Pancreas (tissue), 10 donors: Measurements from ENCODE around the gene RACGAP1. TPM values are rescaled to one million over a fixed set of nuclear protein-coding genes. Genes with fewer than 3 reads are reported as not detected.

Experiments
- ATAC-seq, 4 donors: fragments of 200-7000 bp; cut with Tn5 transposase; one replicate each; pipeline versions ENCODE4 v1.8.0 to v1.9.1; 2020; ENCODE audit warnings: mild to moderate bottlenecking in 4 of 4, moderate library complexity in 4 of 4
- DNase-seq, 6 donors: peaks; one replicate each; pipeline ENCODE4 v3.0.0-alpha.2; 2020
- FAIRE-seq: peaks from 2 replicates; lab custom pipeline; 2012; peaks lifted over from hg19 to GRCh38; lab: Jason Lieb, UNC
- H3K27ac ChIP-seq, 4 donors: fragments of 200-600 bp; sonication (generic); 1 replicate in 3 of 4; 2 replicates in 1 of 4; pipeline versions ENCODE4 v1.5.0 to v1.8.0; 2020
- H3K27me3 ChIP-seq, 4 donors: fragments of 200-600 bp; one replicate each; pipeline ENCODE4 v1.8.0; 2021
- H3K36me3 ChIP-seq, 3 donors: fragments of 200-600 bp; sonication (generic) in 1 of 3; one replicate each; pipeline versions ENCODE4 v1.5.0 to v1.8.0; 2020 to 2021
- H3K4me1 ChIP-seq, 3 donors: fragments of 200-600 bp; one replicate each; pipeline ENCODE4 v1.8.0; 2021
- H3K4me3 ChIP-seq, 4 donors: fragments of 200-600 bp; sonication (generic) in 2 of 4; one replicate each; pipeline versions ENCODE4 v1.5.0 to v1.8.0; 2020 to 2021
- H3K9me3 ChIP-seq, 4 donors: fragments of 200-600 bp; one replicate each; pipeline ENCODE4 v1.8.0; 2021
- WGBS, 2 donors: extraction: QIAGEN DNeasy Blood & Tissue Kit; methylation state at CpG; one replicate each; pipeline ENCODE4 v1.1.7; 2013; 5-methylcytosine and 5-hydroxymethylcytosine counted together
- intact Hi-C, 3 donors: fragments of 100-400 bp; cut with DNase I; formaldehyde crosslinking; loops; one replicate each; pipeline versions ENCODE4 v1.11.1 to v1.14.2; 2022
- polyA plus RNA-seq, 2 donors: library from polyadenylated mRNA; stranded (reverse); fragments of 200-250 nt; gene quantifications; one replicate each; pipeline ENCODE4 v1.2.3, GENCODE V29; 2013
- total RNA-seq, 6 donors: library from RNA; stranded (reverse); fragmentation: NEBNext Ultra II Directional in 4 of 6; extraction: Animal tissue kit (Norgen Biotek cat#: 25700) in 4 of 6; gene quantifications; one replicate each; pipeline versions ENCODE4 v1.2.1 to v1.2.4, GENCODE V29; 2021 to 2023
- TF ChIP-seq, protein P1 (sequence below), 4 donors: fragments of 200-600 bp; sonication (generic) in 3 of 4; IDR thresholded peaks; one replicate each; pipeline versions ENCODE4 v1.5.0 to v1.8.0; 2021; ENCODE audit warnings: antibody characterized with exemption in 4 of 4
- donor health status: healthy with polysubstance abuse.
- donor health status: DM: no; HTN: no; CAD: no; lungs with moderate emphysema.
- donor health status: DM: no; HTN: no; CAD: no.
- donor health status: control.
- donor health status: control.
- donor health status: Bipolar disorder and iron deficiency.
- donor health status: DM: yes; HTN: yes; CAD: no.
- donor health status: DM: no; HTN: no; CAD: no.
- donor health status: DM: no; HTN: no; CAD: no.
- donor health status: DM: yes; HTN: yes; CAD: no.

RACGAP1 gene
- total and polyA plus RNA-seq, 8 donors = 0.72 to 6.3 (median 2.4) TPM

DNA sequence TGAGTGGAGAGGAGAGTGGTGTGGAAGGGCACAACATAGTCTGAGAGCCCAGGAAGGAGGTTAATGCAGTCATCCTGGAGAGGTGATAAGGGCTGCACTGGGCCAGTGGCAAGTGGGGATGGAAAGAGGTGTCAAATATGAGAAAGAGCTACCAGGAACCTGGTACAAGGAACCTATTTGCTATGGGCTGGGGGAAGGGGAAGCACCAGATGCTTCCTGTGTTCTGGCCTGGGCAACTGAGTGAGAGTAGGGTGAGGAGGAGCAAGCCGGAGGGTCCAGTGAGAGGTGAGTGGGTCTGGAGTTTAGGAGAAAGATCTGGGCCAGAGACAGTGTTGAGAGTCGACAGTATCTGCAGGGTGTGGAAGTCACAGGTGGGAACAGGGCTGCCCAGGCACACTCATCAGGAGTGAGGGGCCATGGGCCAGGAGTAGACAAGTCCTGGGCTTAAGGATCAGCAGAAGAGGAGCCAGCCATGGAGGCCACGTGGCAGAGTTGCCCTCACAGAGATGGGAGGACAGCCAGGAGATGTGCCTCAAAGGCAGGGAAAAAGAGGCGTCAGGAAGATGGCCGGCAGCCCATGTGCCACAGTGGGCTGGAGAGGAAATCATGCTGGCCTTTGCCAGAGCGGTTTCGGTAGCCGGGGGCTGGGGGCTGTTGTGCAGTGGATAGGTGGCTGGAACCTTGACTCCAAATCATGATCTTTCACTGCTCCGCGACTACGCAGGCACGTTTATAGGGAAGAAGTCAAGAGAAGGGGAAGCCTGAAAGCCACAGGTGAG, 55.5 kb downstream of the RACGAP1 start:
- 72 to 76% methylated on average over 12 of the region's 12 CpGs for WGBS, 2 donors
- Histone ChIP-seq H3K9me3 (no peaks in the 10 kb centered on the region), H3K4me3 (no peak overlapping the region), H3K27ac (no peak overlapping the region), H3K4me1 (peaks cover 0 to 3% (median 0%) of the 10 kb centered on the region in 3 donors), H3K27me3 (no peaks in the 10 kb centered on the region), H3K36me3 (no peaks in the 10 kb centered on the region)
- TF ChIP-seq, protein P1, sequence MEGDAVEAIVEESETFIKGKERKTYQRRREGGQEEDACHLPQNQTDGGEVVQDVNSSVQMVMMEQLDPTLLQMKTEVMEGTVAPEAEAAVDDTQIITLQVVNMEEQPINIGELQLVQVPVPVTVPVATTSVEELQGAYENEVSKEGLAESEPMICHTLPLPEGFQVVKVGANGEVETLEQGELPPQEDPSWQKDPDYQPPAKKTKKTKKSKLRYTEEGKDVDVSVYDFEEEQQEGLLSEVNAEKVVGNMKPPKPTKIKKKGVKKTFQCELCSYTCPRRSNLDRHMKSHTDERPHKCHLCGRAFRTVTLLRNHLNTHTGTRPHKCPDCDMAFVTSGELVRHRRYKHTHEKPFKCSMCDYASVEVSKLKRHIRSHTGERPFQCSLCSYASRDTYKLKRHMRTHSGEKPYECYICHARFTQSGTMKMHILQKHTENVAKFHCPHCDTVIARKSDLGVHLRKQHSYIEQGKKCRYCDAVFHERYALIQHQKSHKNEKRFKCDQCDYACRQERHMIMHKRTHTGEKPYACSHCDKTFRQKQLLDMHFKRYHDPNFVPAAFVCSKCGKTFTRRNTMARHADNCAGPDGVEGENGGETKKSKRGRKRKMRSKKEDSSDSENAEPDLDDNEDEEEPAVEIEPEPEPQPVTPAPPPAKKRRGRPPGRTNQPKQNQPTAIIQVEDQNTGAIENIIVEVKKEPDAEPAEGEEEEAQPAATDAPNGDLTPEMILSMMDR (IDR thresholded peaks at IDR 0.05) = no peak
- peak in 1 of 6 donors; percentile 35 for DNase-seq
- FAIRE-seq = no peak
- intact Hi-C loops = loop anchor here in 2 of 3 donors (5.0 kb wide), 3 partner anchors 87 to 102 kb away; partner anchors contain the start of gene ASIC1 (in 1 of the 2)
- ATAC-seq = no peak

DNA sequence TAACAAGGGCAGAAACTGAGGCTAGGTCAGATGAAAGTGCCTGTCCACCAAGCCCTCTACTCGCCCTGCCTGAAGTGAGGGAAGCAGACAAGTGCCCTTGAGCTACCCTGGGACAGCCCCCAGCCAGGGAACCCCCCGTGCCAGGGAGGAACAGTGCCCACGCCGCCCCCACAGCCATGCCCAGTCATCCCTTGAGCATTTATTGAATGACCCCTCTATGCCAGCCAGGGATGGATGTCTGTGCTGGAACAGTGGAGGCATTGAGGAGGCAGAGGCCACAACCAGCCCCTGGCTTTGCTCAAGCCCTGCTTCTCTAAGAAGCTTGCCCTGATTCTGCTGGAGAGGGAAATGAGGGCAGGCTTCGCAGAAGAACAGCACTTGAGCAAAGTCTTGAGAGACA, 56.3 kb downstream of the RACGAP1 start:
- Histone ChIP-seq H3K9me3 (no peaks in the 10 kb centered on the region), H3K27ac (no peak overlapping the region), H3K36me3 (no peaks in the 10 kb centered on the region), H3K4me3 (no peak overlapping the region), H3K27me3 (no peaks in the 10 kb centered on the region), H3K4me1 (peaks cover 0 to 3% (median 0%) of the 10 kb centered on the region in 3 donors)
- 78% methylated on average over 5 of the region's 5 CpGs for whole genome bisulfite sequencing, 2 donors
- no peak for FAIRE-seq
- peak in 1 of 6 donors; percentile 38 for DNase-seq
- no peak for ATAC-seq
- TF ChIP-seq, protein P1 (IDR thresholded peaks at IDR 0.05) = no peak
- intact Hi-C loops = loop anchor here in 1 of 3 donors (5.0 kb wide), 1 partner anchor 103 kb away; no protein-coding TSS in a partner anchor

DNA sequence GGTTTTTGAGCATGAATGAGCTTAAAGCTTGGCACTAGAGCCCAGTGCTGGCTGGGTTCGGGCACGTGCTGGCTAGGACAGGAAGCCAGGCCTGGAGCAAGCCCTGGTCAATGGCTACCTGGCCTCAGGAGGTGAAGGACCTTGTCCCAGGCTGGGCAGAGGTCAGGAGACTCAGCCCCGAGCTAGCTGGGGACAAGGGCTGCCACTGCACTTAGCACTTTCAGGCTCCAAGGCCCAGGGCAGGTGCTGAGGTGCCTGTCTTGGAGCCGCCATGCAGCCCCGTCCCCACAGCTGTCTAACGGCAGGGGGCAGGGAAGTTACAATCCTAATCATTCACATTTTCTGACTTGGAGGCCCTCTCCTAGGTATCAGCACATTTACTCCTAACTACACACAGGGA, 56.8 kb downstream of the RACGAP1 start:
- 81 to 88% methylated on average over 6 of the region's 6 CpGs for WGBS, 2 donors
- no peak overlapping the region for H3K27ac ChIP-seq
- H3K36me3 ChIP-seq = no peaks in the 10 kb centered on the region
- TF ChIP-seq, protein P1 (IDR thresholded peaks at IDR 0.05) = no peak
- H3K27me3 ChIP-seq = no peaks in the 10 kb centered on the region
- DNase-seq (peak in 1 of 6 donors; percentile 31), FAIRE-seq (no peak), ATAC-seq (no peak)
- intact Hi-C loops = loop anchor here in 1 of 3 donors (5.0 kb wide), 1 partner anchor 104 kb away; no protein-coding TSS in a partner anchor
- H3K9me3 ChIP-seq = no peaks in the 10 kb centered on the region
- no peak overlapping the region for H3K4me3 ChIP-seq
- H3K4me1 ChIP-seq = peaks cover 1 to 5% (median 1%) of the 10 kb centered on the region in 3 donors

DNA sequence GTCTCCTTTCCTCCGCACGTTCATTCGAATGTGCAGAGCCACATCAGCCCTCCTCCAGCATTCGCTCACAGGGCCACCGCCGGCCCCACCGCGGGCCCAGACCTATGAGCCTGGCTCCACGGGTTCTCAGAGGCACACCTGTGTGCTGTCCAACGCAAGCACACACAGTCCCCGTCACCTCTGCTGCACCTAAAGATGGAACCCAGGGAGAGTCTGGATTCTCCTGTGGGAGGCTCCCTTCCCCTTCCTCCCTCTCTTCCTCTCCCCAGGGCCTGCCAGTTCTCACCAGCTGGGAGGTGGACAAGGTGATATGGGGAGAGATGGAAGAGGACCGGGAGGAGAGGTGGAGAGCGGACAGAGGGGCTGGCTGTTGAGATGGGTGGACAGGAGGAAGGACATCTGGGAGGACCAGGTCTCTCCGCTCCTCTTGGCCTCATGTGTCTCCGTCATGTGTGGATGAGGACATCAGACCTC, 57.5 kb downstream of the RACGAP1 start:
- H3K4me3 ChIP-seq = peak overlapping the region; percentile 2 to 40 (median 14)
- no peaks in the 10 kb centered on the region for H3K36me3 ChIP-seq
- H3K27me3 ChIP-seq = no peaks in the 10 kb centered on the region
- FAIRE-seq = no peak
- ATAC-seq = no peak
- DNase-seq = no peak
- no peaks in the 10 kb centered on the region for H3K9me3 ChIP-seq
- intact Hi-C loops = loop anchor here in 1 of 3 donors (5.0 kb wide), 1 partner anchor 104 kb away; no protein-coding TSS in a partner anchor
- TF ChIP-seq, protein P1 (IDR thresholded peaks at IDR 0.05) = no peak
- H3K27ac ChIP-seq = no peak overlapping the region
- WGBS, 2 donors = 30 to 34% methylated on average over 15 of the region's 15 CpGs
- peaks cover 6 to 9% (median 8%) of the 10 kb centered on the region in 3 donors for H3K4me1 ChIP-seq
